Measurements from ENCODE around the gene KPNA6. TPM values are rescaled to one million over a fixed set of nuclear protein-coding genes. Genes with fewer than 3 reads are reported as not detected.

Gene KPNA6
- total RNA-seq, 1 experiment from 2014 or later: 79.9 TPM

GRCh38 chr1:32180186-32181060 lies 72.6 kb downstream of the KPNA6 start:
- no peak overlapping the region for H2AFZ ChIP-seq (ENCODE audit: low read depth, low read length, poor library complexity, severe bottlenecking)
- BruUV-seq (replicated peaks): no TSS peak
- H3K9me2 ChIP-seq (ENCODE audit: insufficient read depth): no peaks in the 10 kb centered on the region
- RAD21 ChIA-PET (ENCODE audit: low non-redundant PET in 1 of 2, low total read pairs in 2 of 2, uncharacterized antibody in 2 of 2, unreplicated experiment in 2 of 2): no interaction called here
- CTCF ChIA-PET: no interaction called here
- H3K9ac ChIP-seq (ENCODE audit: low read length): peak overlapping the region; percentile 95
- H3K27me3 ChIP-seq (ENCODE audit: insufficient read depth, low read length): no peaks in the 10 kb centered on the region
- no peak for DNase-seq (ENCODE audit: low read depth, low spot score)
- POLR2A ChIA-PET: interaction anchor here (1.1 to 1.5 kb wide), 3 partner anchors 26 to 155 kb away, joined by 4 to 7 read pairs (median 6); partner anchors contain the start of gene MARCKSL1
- H3K27ac ChIP-seq (ENCODE audit: low read depth, low read length): peak overlapping the region; percentile 69
- peak overlapping the region; percentile 85 to 86 for H3K4me3 ChIP-seq (replicated peaks in 1 of 2; ENCODE audit: low read depth in 1 of 2, low read length in 2 of 2)
- no peaks in the 10 kb centered on the region for H3K9me3 ChIP-seq (ENCODE audit: control insufficient read depth in 1 of 2, insufficient read depth in 1 of 2, low read depth in 1 of 2, low read length in 2 of 2)
- H3K36me3 ChIP-seq (ENCODE audit: control insufficient read depth in 1 of 2, insufficient read depth in 2 of 2, low read length in 2 of 2): peaks cover 24 to 38% of the 10 kb centered on the region in 2 experiments
- intact Hi-C loops (cut with micrococcal nuclease): no loop called here
- H4K20me1 ChIP-seq (ENCODE audit: insufficient read depth): peaks cover 6% of the 10 kb centered on the region; the same call in 1 of the 2 replicates
- TF ChIP-seq ELF1 (IDR thresholded peaks at IDR 0.05; ENCODE audit: borderline replicate concordance, low read depth) (no peak), JUND (IDR thresholded peaks at IDR 0.05) (no peak), ZFX (IDR thresholded peaks at IDR 0.05) (peak; percentile 5), SIN3A (IDR thresholded peaks at IDR 0.05; ENCODE audit: low read depth) (no peak)
- peaks cover 51% of the 10 kb centered on the region for H3K79me2 ChIP-seq (ENCODE audit: insufficient read depth, low read length)
- ATAC-seq: peak; percentile 23
- H3K4me2 ChIP-seq (ENCODE audit: low read length): peak overlapping the region; percentile 95
- H3K4me1 ChIP-seq (ENCODE audit: control insufficient read depth in 1 of 2, insufficient read depth in 2 of 2, low read length in 2 of 2): peaks cover 15 to 32% of the 10 kb centered on the region in 2 experiments

GRCh38 chr1:32181065-32181464 lies 73.2 kb downstream of the KPNA6 start:
- DNase-seq (ENCODE audit: low read depth, low spot score) (no peak), ATAC-seq (no peak)
- CTCF ChIA-PET: no interaction called here
- Histone ChIP-seq H3K4me2 (ENCODE audit: low read length) (peak overlapping the region; percentile 95), H3K9ac (ENCODE audit: low read length) (peak overlapping the region; percentile 95), H3K9me3 (ENCODE audit: control insufficient read depth in 1 of 2, insufficient read depth in 1 of 2, low read depth in 1 of 2, low read length in 2 of 2) (no peaks in the 10 kb centered on the region), H4K20me1 (ENCODE audit: insufficient read depth) (peaks cover 9% of the 10 kb centered on the region; the same call in 1 of the 2 replicates), H3K27ac (ENCODE audit: low read depth, low read length) (peak overlapping the region; percentile 69), H2AFZ (ENCODE audit: low read depth, low read length, poor library complexity, severe bottlenecking) (no peak overlapping the region), H3K27me3 (ENCODE audit: insufficient read depth, low read length) (no peaks in the 10 kb centered on the region), H3K36me3 (ENCODE audit: control insufficient read depth in 1 of 2, insufficient read depth in 2 of 2, low read length in 2 of 2) (peaks cover 26 to 40% of the 10 kb centered on the region in 2 experiments), H3K79me2 (ENCODE audit: insufficient read depth, low read length) (peaks cover 56% of the 10 kb centered on the region), H3K9me2 (ENCODE audit: insufficient read depth) (no peaks in the 10 kb centered on the region), H3K4me3 (replicated peaks in 1 of 2; ENCODE audit: low read depth in 1 of 2, low read length in 2 of 2) (peak overlapping the region; percentile 85 to 86), H3K4me1 (ENCODE audit: control insufficient read depth in 1 of 2, insufficient read depth in 2 of 2, low read length in 2 of 2) (peaks cover 15 to 32% of the 10 kb centered on the region in 2 experiments)
- POLR2A ChIA-PET: no interaction called here
- intact Hi-C loops (cut with micrococcal nuclease): no loop called here
- TSS peak; percentile 67 for BruUV-seq (replicated peaks)
- RAD21 ChIA-PET (ENCODE audit: low non-redundant PET in 1 of 2, low total read pairs in 2 of 2, uncharacterized antibody in 2 of 2, unreplicated experiment in 2 of 2): no interaction called here
- no peak for TF ChIP-seq RAD21 (IDR thresholded peaks at IDR 0.05; ENCODE audit: low read depth)
